CD4-positive, alpha-beta T cell (primary cell): ENCODE results near the gene DSE. TPM values are rescaled to one million over a fixed set of nuclear protein-coding genes. Genes with fewer than 3 reads are reported as not detected.

Experiments
- ATAC-seq: fragments of 200-7000 bp; cut with Tn5 transposase; one replicate; pipeline ENCODE4 v1.10.0; 2022; ENCODE audit warnings: mild to moderate bottlenecking; ENCODE audit not compliant: poor library complexity
- CTCF ChIA-PET: fragments of 350-600 bp; sonication (Branson Sonifier 250); formaldehyde crosslinking; loops from one replicate; lab custom pipeline; 2021; ENCODE audit warnings: antibody characterized with exemption, inconsistent platforms; lab: Charles Lee
- POLR2A ChIA-PET: fragments of 350-600 bp; sonication (Branson Sonifier 250); formaldehyde crosslinking; loops from one replicate; lab custom pipeline; 2021; ENCODE audit warnings: antibody characterized with exemption, inconsistent platforms; lab: Charles Lee
- DNase-seq, 14 experiments: peaks; one replicate each; pipeline ENCODE4 v3.0.0-alpha.2; 2013 to 2020; ENCODE audit warnings: mixed read lengths in 2 of 14
- H3K27ac ChIP-seq, 2 donors: one replicate each; pipeline versions ENCODE4 v1.5.1 to v1.7.0; 2013; ENCODE audit warnings: low read length in 2 of 2, low read depth in 1 of 2, mild to moderate bottlenecking in 1 of 2
- H3K27me3 ChIP-seq, 2 experiments: 1 replicate in 1 of 2; 2 replicates in 1 of 2; pipeline versions ENCODE4 v1.6.1 to v1.7.0; 2013; ENCODE audit warnings: low read length in 2 of 2, control low read depth in 1 of 2, mild to moderate bottlenecking in 1 of 2, moderate library complexity in 1 of 2; ENCODE audit not compliant: insufficient read depth in 2 of 2, control insufficient read depth in 1 of 2
- H3K36me3 ChIP-seq: one replicate; pipeline ENCODE4 v1.6.1; 2013; ENCODE audit warnings: low read length, control low read depth; ENCODE audit not compliant: insufficient read depth
- H3K4me1 ChIP-seq: one replicate; pipeline ENCODE4 v1.6.1; 2013; ENCODE audit warnings: low read length, control low read depth; ENCODE audit not compliant: insufficient read depth
- H3K4me3 ChIP-seq: one replicate; pipeline ENCODE4 v1.5.1; 2013; ENCODE audit warnings: mild to moderate bottlenecking, low read length, moderate library complexity
- H3K9me3 ChIP-seq, 2 experiments: 1 replicate in 1 of 2; 2 replicates in 1 of 2; pipeline versions ENCODE4 v1.6.1 to v1.7.0; 2013; ENCODE audit warnings: low read length in 2 of 2, mild to moderate bottlenecking in 2 of 2, control low read depth in 1 of 2, moderate library complexity in 1 of 2; ENCODE audit not compliant: control insufficient read depth in 1 of 2, insufficient read depth in 1 of 2
- H3K27ac Mint-ChIP-seq: one replicate; pipeline ENCODE4 v1.8.0; 2020; ENCODE audit warnings: mixed read lengths
- H3K27me3 Mint-ChIP-seq: one replicate; pipeline ENCODE4 v1.8.0; 2021; ENCODE audit warnings: mixed read lengths
- H3K36me3 Mint-ChIP-seq: one replicate; pipeline ENCODE4 v1.8.0; 2021; ENCODE audit warnings: low read depth, mixed read lengths
- H3K4me1 Mint-ChIP-seq: one replicate; pipeline ENCODE4 v1.8.0; 2021; ENCODE audit warnings: low read depth, mixed read lengths
- H3K4me3 Mint-ChIP-seq: one replicate; pipeline ENCODE4 v1.8.0; 2020; ENCODE audit warnings: mild to moderate bottlenecking, mixed read lengths
- H3K9me3 Mint-ChIP-seq: one replicate; pipeline ENCODE4 v1.8.0; 2020; ENCODE audit warnings: mixed read lengths
- CTCF ChIP-seq: fragments of 200-600 bp; IDR thresholded peaks from one replicate; pipeline ENCODE4 v1.8.0; 2022; ENCODE audit warnings: antibody characterized with exemption, mild to moderate bottlenecking
- intact Hi-C, 2 experiments: fragments of 100-400 bp; cut with DNase I in 1 of 2; cut with micrococcal nuclease in 1 of 2; formaldehyde crosslinking; loops; one replicate each; pipeline versions ENCODE4 v1.15.1 to v1.9.0; 2023 to 2025; cut with DNase I, micrococcal nuclease
- total RNA-seq, 174 experiments: library from RNA in 2 of 174; stranded (reverse) in 2 of 174; gene quantifications; one replicate each; pipeline ENCODE4 v1.2.3 and lab custom pipeline; 2021 to 2026

DSE gene
- total RNA-seq, 2 experiments from 2014 or later, result 7.5 to 8.0 TPM

GRCh38 chr6:116326181-116326671 is 44.5 kb upstream of the DSE start:
- H3K4me3 Mint-ChIP-seq, result no peak overlapping the region
- Histone ChIP-seq H3K9me3 (no peaks in the 10 kb centered on the region), H3K36me3 (no peaks in the 10 kb centered on the region), H3K27ac (no peak overlapping the region), H3K27me3 (no peaks in the 10 kb centered on the region), H3K4me1 (no peaks in the 10 kb centered on the region), H3K4me3 (no peak overlapping the region)
- H3K4me1 Mint-ChIP-seq, result no peaks in the 10 kb centered on the region
- no peaks in the 10 kb centered on the region for H3K9me3 Mint-ChIP-seq
- CTCF ChIA-PET, result no interaction called here
- no peak for DNase-seq
- intact Hi-C loops, result no loop called here
- no peak for TF ChIP-seq CTCF
- ATAC-seq, result no peak
- H3K36me3 Mint-ChIP-seq, result no peaks in the 10 kb centered on the region
- H3K27ac Mint-ChIP-seq, result no peak overlapping the region
- POLR2A ChIA-PET, result no interaction called here
- no peaks in the 10 kb centered on the region for H3K27me3 Mint-ChIP-seq

- DNase-seq (no peak), ATAC-seq (no peak)
- Mint-ChIP-seq H3K27me3 (no peaks in the 10 kb centered on the region), H3K4me3 (no peak overlapping the region), H3K27ac (no peak overlapping the region), H3K4me1 (no peaks in the 10 kb centered on the region), H3K36me3 (no peaks in the 10 kb centered on the region), H3K9me3 (no peaks in the 10 kb centered on the region)
- H3K36me3 ChIP-seq, result no peaks in the 10 kb centered on the region
- no peak overlapping the region for H3K27ac ChIP-seq
- TF ChIP-seq CTCF, result no peak
- H3K4me1 ChIP-seq, result no peaks in the 10 kb centered on the region
- POLR2A ChIA-PET, result no interaction called here
- no peaks in the 10 kb centered on the region for H3K27me3 ChIP-seq
- intact Hi-C loops, result no loop called here
- CTCF ChIA-PET, result no interaction called here
- H3K9me3 ChIP-seq, result no peaks in the 10 kb centered on the region
- H3K4me3 ChIP-seq, result no peak overlapping the region
These were observed 43.8 kb upstream of the DSE start for GRCh38 chr6:116326996-116327395.

GRCh38 chr6:116327803-116328527 is 42.8 kb upstream of the DSE start:
- H3K4me1 Mint-ChIP-seq, result no peaks in the 10 kb centered on the region
- no peak for ATAC-seq
- no peak overlapping the region for H3K4me3 Mint-ChIP-seq
- no peak for DNase-seq
- no peaks in the 10 kb centered on the region for H3K27me3 Mint-ChIP-seq
- CTCF ChIA-PET, result no interaction called here
- H3K9me3 Mint-ChIP-seq, result no peaks in the 10 kb centered on the region
- Histone ChIP-seq H3K27ac (no peak overlapping the region), H3K9me3 (no peaks in the 10 kb centered on the region), H3K4me1 (no peaks in the 10 kb centered on the region), H3K36me3 (no peaks in the 10 kb centered on the region), H3K4me3 (no peak overlapping the region), H3K27me3 (no peaks in the 10 kb centered on the region)
- no peaks in the 10 kb centered on the region for H3K36me3 Mint-ChIP-seq
- no peak overlapping the region for H3K27ac Mint-ChIP-seq
- POLR2A ChIA-PET, result no interaction called here
- intact Hi-C loops, result no loop called here
- TF ChIP-seq CTCF, result no peak
